Measurements from ENCODE around the gene TRAPPC10.
"Not testable (repeated sequence)": the region's sequence is repeated elsewhere in the genome, so short reads cannot be mapped to it uniquely, and the experiment has no call there.

DNA sequence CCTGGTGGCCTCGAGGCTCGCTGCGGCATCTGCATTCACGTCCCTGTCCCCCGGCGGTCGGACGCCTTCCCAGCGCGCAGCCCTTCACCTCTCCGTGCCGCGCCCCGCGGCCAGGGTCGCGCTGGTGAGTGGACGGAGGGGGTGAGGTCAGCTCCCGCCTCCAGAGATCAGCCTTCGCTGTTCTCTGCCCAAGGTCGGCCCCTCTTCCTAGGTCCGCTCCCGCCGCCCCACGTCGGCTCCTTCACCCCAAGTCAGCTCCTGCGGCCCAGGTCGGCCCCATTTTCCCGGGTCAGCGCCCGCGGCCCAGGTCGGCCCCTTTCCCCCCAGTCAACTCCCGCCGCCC is 121.6 kb downstream of the TRAPPC10 start:
- TF ChIP-seq, protein P1, sequence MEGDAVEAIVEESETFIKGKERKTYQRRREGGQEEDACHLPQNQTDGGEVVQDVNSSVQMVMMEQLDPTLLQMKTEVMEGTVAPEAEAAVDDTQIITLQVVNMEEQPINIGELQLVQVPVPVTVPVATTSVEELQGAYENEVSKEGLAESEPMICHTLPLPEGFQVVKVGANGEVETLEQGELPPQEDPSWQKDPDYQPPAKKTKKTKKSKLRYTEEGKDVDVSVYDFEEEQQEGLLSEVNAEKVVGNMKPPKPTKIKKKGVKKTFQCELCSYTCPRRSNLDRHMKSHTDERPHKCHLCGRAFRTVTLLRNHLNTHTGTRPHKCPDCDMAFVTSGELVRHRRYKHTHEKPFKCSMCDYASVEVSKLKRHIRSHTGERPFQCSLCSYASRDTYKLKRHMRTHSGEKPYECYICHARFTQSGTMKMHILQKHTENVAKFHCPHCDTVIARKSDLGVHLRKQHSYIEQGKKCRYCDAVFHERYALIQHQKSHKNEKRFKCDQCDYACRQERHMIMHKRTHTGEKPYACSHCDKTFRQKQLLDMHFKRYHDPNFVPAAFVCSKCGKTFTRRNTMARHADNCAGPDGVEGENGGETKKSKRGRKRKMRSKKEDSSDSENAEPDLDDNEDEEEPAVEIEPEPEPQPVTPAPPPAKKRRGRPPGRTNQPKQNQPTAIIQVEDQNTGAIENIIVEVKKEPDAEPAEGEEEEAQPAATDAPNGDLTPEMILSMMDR (IDR thresholded peaks at IDR 0.05; ENCODE audit: low read depth, low read length, poor library complexity, severe bottlenecking) = not testable (repeated sequence)
- not testable (repeated sequence) for TF ChIP-seq EZH2phosphoT487 (IDR thresholded peaks at IDR 0.05; ENCODE audit: borderline replicate concordance, low read length)
